ENCODE results near the gene SCAF1. TPM values are rescaled to one million over a fixed set of nuclear protein-coding genes. Genes with fewer than 3 reads are reported as not detected.

SCAF1 gene
- total and polyA plus RNA-seq, 10 of the 15 experiments (the other 5 are each of a cell fraction or from before 2014, with no cell fraction given), result 0.18 to 77.0 (median 5.3) TPM

DNA sequence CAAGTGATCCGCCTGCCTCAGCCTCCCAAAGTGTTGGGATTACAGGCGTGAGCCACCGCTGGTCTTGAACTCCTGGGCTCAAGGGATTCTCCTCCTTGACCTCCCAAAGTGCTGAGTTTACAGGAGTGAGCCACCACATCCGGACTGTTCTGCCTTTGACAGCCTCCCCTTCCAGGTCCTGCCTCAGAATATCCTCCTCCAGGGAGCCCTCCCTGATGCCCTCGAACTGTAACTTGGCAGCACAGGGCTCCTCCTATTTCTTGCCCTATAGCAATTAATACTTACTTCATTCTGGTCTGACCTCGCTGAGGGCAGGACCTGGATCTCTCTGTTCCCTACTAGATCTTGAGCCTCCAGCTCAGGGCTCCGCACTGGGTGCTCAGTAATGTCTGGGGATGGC is 54.9 kb downstream of the SCAF1 start:
- Histone ChIP-seq H3K9ac (ENCODE audit: control insufficient read depth, insufficient read depth, low read length) (no peak overlapping the region), H3K4me2 (ENCODE audit: control insufficient read depth, insufficient read depth) (no peak overlapping the region), H3K4me3 (no peak overlapping the region), H3K4me1 (ENCODE audit: control insufficient read depth, insufficient read depth, low read length) (no peaks in the 10 kb centered on the region), H3K79me2 (ENCODE audit: control insufficient read depth, insufficient read depth, low read length) (no peaks in the 10 kb centered on the region), H3K27me3 (replicated peaks in 1 of 2; ENCODE audit: control insufficient read depth in 2 of 2, insufficient read depth in 2 of 2, low read length in 1 of 2) (no peaks in the 10 kb centered on the region), H3K36me3 (ENCODE audit: control insufficient read depth in 2 of 2, insufficient read depth in 2 of 2, low read length in 1 of 2) (no peaks in the 10 kb centered on the region), H3K27ac (ENCODE audit: control insufficient read depth, insufficient read depth) (no peak overlapping the region), H2AFZ (ENCODE audit: control insufficient read depth, low read depth, low read length) (no peak overlapping the region), H4K20me1 (ENCODE audit: control insufficient read depth, insufficient read depth) (no peaks in the 10 kb centered on the region), H3K9me3 (replicated peaks; ENCODE audit: control insufficient read depth, insufficient read depth, low read length) (no peaks in the 10 kb centered on the region)
- RAD21 ChIA-PET (ENCODE audit: unreplicated experiment), result no interaction called here
- in situ Hi-C loops (cut with MboI), result no loop called here
- POLR2A ChIA-PET, result no interaction called here
- DNase-seq (ENCODE audit: low read depth, low spot score) (no peak), ATAC-seq (no peak), FAIRE-seq (no peak)
- CTCF ChIA-PET, result no interaction called here
- SMC1A ChIA-PET (ENCODE audit: uncharacterized antibody, unreplicated experiment), result no interaction called here
- no TSS peak for BruUV-seq (replicated peaks)
- intact Hi-C loops (cut with micrococcal nuclease; ENCODE audit: unreplicated experiment), result no loop called here
- WGBS (ENCODE audit: insufficient coverage, insufficient replicate concordance, low lambda C conversion rate, missing lambda C conversion rate), result 53% methylated on average over 7 of the region's 7 CpGs
- TF ChIP-seq WRNIP1 (IDR thresholded peaks at IDR 0.05; ENCODE audit: borderline replicate concordance, low read depth, low read length) (no peak), IKZF2 (IDR thresholded peaks at IDR 0.05) (no peak), MTA2 (IDR thresholded peaks at IDR 0.05; ENCODE audit: low read depth) (no peak), ZNF274 (IDR thresholded peaks at IDR 0.05; ENCODE audit: insufficient read depth, insufficient read length) (no peak), TCF12 (IDR thresholded peaks at IDR 0.05; ENCODE audit: low read depth, low read length) (no peak), SPI1 (IDR thresholded peaks at IDR 0.05; ENCODE audit: borderline replicate concordance, insufficient read depth, low read depth, low read length) (no peak), CBFB (IDR thresholded peaks at IDR 0.05; ENCODE audit: low read depth) (no peak), GATAD2B (conservative IDR thresholded peaks at IDR 0.05; ENCODE audit: low read depth) (no peak), HDGF (IDR thresholded peaks at IDR 0.05) (no peak)
- TF ChIP-seq, protein P1, sequence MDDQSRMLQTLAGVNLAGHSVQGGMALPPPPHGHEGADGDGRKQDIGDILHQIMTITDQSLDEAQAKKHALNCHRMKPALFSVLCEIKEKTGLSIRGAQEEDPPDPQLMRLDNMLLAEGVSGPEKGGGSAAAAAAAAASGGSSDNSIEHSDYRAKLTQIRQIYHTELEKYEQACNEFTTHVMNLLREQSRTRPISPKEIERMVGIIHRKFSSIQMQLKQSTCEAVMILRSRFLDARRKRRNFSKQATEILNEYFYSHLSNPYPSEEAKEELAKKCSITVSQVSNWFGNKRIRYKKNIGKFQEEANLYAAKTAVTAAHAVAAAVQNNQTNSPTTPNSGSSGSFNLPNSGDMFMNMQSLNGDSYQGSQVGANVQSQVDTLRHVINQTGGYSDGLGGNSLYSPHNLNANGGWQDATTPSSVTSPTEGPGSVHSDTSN (IDR thresholded peaks at IDR 0.05; ENCODE audit: insufficient replicate concordance, low read depth, low read length), result no peak
- TF ChIP-seq, protein P2, sequence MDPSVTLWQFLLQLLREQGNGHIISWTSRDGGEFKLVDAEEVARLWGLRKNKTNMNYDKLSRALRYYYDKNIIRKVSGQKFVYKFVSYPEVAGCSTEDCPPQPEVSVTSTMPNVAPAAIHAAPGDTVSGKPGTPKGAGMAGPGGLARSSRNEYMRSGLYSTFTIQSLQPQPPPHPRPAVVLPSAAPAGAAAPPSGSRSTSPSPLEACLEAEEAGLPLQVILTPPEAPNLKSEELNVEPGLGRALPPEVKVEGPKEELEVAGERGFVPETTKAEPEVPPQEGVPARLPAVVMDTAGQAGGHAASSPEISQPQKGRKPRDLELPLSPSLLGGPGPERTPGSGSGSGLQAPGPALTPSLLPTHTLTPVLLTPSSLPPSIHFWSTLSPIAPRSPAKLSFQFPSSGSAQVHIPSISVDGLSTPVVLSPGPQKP (IDR thresholded peaks at IDR 0.05; ENCODE audit: low read depth, low read length), result no peak
- TF ChIP-seq, protein P3, sequence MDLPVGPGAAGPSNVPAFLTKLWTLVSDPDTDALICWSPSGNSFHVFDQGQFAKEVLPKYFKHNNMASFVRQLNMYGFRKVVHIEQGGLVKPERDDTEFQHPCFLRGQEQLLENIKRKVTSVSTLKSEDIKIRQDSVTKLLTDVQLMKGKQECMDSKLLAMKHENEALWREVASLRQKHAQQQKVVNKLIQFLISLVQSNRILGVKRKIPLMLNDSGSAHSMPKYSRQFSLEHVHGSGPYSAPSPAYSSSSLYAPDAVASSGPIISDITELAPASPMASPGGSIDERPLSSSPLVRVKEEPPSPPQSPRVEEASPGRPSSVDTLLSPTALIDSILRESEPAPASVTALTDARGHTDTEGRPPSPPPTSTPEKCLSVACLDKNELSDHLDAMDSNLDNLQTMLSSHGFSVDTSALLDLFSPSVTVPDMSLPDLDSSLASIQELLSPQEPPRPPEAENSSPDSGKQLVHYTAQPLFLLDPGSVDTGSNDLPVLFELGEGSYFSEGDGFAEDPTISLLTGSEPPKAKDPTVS (IDR thresholded peaks at IDR 0.05; ENCODE audit: low read depth, low read length), result no peak
- TF ChIP-seq, protein P4, sequence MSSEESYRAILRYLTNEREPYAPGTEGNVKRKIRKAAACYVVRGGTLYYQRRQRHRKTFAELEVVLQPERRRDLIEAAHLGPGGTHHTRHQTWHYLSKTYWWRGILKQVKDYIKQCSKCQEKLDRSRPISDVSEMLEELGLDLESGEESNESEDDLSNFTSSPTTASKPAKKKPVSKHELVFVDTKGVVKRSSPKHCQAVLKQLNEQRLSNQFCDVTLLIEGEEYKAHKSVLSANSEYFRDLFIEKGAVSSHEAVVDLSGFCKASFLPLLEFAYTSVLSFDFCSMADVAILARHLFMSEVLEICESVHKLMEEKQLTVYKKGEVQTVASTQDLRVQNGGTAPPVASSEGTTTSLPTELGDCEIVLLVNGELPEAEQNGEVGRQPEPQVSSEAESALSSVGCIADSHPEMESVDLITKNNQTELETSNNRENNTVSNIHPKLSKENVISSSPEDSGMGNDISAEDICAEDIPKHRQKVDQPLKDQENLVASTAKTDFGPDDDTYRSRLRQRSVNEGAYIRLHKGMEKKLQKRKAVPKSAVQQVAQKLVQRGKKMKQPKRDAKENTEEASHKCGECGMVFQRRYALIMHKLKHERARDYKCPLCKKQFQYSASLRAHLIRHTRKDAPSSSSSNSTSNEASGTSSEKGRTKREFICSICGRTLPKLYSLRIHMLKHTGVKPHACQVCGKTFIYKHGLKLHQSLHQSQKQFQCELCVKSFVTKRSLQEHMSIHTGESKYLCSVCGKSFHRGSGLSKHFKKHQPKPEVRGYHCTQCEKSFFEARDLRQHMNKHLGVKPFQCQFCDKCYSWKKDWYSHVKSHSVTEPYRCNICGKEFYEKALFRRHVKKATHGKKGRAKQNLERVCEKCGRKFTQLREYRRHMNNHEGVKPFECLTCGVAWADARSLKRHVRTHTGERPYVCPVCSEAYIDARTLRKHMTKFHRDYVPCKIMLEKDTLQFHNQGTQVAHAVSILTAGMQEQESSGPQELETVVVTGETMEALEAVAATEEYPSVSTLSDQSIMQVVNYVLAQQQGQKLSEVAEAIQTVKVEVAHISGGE (CRISPR knock-in tag; IDR thresholded peaks at IDR 0.05), result no peak
